ENCODE results near the gene TELO2.

DNA sequence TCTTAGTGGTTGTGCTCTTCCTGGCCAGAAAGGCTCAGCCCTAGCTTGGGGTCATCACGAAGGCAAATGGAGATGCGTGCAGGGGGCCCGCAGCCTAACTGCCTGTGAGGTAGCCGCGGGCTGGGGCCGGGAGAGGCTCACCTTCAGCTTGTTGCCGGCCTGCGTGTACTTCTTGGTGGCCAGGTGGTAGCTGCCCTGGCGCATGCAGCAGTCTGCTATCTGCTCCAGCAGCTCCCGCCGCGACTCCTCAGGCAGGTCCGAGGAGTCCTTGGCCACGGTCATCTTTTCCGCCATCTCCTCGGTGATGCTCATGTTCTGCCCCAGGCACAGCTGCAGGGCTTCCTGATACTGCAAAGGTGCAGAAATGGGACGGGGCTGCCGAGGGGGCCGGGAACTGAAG is 27.3 kb downstream of the TELO2 start:
- TF ChIP-seq, protein P1, sequence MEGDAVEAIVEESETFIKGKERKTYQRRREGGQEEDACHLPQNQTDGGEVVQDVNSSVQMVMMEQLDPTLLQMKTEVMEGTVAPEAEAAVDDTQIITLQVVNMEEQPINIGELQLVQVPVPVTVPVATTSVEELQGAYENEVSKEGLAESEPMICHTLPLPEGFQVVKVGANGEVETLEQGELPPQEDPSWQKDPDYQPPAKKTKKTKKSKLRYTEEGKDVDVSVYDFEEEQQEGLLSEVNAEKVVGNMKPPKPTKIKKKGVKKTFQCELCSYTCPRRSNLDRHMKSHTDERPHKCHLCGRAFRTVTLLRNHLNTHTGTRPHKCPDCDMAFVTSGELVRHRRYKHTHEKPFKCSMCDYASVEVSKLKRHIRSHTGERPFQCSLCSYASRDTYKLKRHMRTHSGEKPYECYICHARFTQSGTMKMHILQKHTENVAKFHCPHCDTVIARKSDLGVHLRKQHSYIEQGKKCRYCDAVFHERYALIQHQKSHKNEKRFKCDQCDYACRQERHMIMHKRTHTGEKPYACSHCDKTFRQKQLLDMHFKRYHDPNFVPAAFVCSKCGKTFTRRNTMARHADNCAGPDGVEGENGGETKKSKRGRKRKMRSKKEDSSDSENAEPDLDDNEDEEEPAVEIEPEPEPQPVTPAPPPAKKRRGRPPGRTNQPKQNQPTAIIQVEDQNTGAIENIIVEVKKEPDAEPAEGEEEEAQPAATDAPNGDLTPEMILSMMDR (IDR thresholded peaks at IDR 0.05; ENCODE audit: low read depth, low read length, poor library complexity, severe bottlenecking) = no peak
- no peak for TF ChIP-seq EZH2phosphoT487 (IDR thresholded peaks at IDR 0.05; ENCODE audit: borderline replicate concordance, low read length)
